Non-pigmented ciliary epithelial cell (primary cell): Measurements from ENCODE around the gene RYR2.

Source experiments
- DNase-seq: peaks from one replicate; pipeline ENCODE4 v3.0.0-alpha.2; 2010; ENCODE audit warnings: low read depth

RYR2 gene

GRCh38 chr1:237737448-237737847, 695.5 kb downstream of the RYR2 start:
- no peak for DNase-seq

GRCh38 chr1:237737938-237738610, 696.1 kb downstream of the RYR2 start:
- no peak for DNase-seq

- DNase-seq: no peak
Measured at GRCh38 chr1:237740846-237741245, 698.9 kb downstream of the RYR2 start.

GRCh38 chr1:237745545-237745944, 703.6 kb downstream of the RYR2 start:
- no peak for DNase-seq

GRCh38 chr1:237748171-237748960, 706.4 kb downstream of the RYR2 start:
- DNase-seq: no peak

GRCh38 chr1:237749122-237749521, 707.1 kb downstream of the RYR2 start:
- DNase-seq: no peak

GRCh38 chr1:237751090-237751489, 709.1 kb downstream of the RYR2 start:
- DNase-seq: no peak

- DNase-seq: no peak
Measured at GRCh38 chr1:237754627-237755026, 712.6 kb downstream of the RYR2 start.

- DNase-seq: no peak
Measured at GRCh38 chr1:237756304-237756967, 714.5 kb downstream of the RYR2 start.

GRCh38 chr1:237759377-237759776, 717.4 kb downstream of the RYR2 start:
- DNase-seq: no peak

GRCh38 chr1:237760951-237761350, 719.0 kb downstream of the RYR2 start:
- no peak for DNase-seq

GRCh38 chr1:237763137-237763536, 721.2 kb downstream of the RYR2 start:
- DNase-seq: no peak

GRCh38 chr1:237763751-237764150, 721.8 kb downstream of the RYR2 start:
- DNase-seq: no peak

- DNase-seq: no peak
Measured at GRCh38 chr1:237769916-237770315, 727.9 kb downstream of the RYR2 start.

- DNase-seq: no peak
Measured at GRCh38 chr1:237772009-237772408, 730.0 kb downstream of the RYR2 start.

GRCh38 chr1:237774246-237774645, 732.3 kb downstream of the RYR2 start:
- no peak for DNase-seq

- DNase-seq: no peak
Measured at GRCh38 chr1:237779356-237779755, 737.4 kb downstream of the RYR2 start.

- DNase-seq: no peak
Measured at GRCh38 chr1:237786066-237786719, 744.2 kb downstream of the RYR2 start.

GRCh38 chr1:237788069-237788468, 746.1 kb downstream of the RYR2 start:
- no peak for DNase-seq

GRCh38 chr1:237789619-237790018, 747.6 kb downstream of the RYR2 start:
- DNase-seq: no peak

- no peak for DNase-seq
Measured at GRCh38 chr1:237791592-237791991, 749.6 kb downstream of the RYR2 start.

GRCh38 chr1:237792149-237792548, 750.2 kb downstream of the RYR2 start:
- DNase-seq: no peak

GRCh38 chr1:237792726-237793125, 750.7 kb downstream of the RYR2 start:
- DNase-seq: no peak
